ENCODE data around the gene BRAP. TPM values are rescaled to one million over a fixed set of nuclear protein-coding genes. Genes with fewer than 3 reads are reported as not detected.
A peak's percentile ranks its signal among the peaks of the same experiment; 100 is the strongest.

The BRAP gene
- polyA plus RNA-seq, 1 donor (not counting 4 experiments of a cell fraction or from before 2014, with no cell fraction given), result 19.5 TPM

GRCh38 chr12:111677186-111677585 is 8.6 kb downstream of the BRAP start:
- dilution Hi-C loops (cut with MboI; ENCODE audit: extremely low pct_ligation_motif_present, low sequenced_read_pairs), result no loop called here
- H3K27ac ChIP-seq (ENCODE audit: control insufficient read depth, insufficient read depth, low read length), result no peak overlapping the region
- DNase-seq (ENCODE audit: low read depth, low spot score), result no peak
- no peak overlapping the region for H3K4me2 ChIP-seq (ENCODE audit: control insufficient read depth, extremely low read depth, insufficient read depth, low read depth, low read length)
- TF ChIP-seq, protein P1, sequence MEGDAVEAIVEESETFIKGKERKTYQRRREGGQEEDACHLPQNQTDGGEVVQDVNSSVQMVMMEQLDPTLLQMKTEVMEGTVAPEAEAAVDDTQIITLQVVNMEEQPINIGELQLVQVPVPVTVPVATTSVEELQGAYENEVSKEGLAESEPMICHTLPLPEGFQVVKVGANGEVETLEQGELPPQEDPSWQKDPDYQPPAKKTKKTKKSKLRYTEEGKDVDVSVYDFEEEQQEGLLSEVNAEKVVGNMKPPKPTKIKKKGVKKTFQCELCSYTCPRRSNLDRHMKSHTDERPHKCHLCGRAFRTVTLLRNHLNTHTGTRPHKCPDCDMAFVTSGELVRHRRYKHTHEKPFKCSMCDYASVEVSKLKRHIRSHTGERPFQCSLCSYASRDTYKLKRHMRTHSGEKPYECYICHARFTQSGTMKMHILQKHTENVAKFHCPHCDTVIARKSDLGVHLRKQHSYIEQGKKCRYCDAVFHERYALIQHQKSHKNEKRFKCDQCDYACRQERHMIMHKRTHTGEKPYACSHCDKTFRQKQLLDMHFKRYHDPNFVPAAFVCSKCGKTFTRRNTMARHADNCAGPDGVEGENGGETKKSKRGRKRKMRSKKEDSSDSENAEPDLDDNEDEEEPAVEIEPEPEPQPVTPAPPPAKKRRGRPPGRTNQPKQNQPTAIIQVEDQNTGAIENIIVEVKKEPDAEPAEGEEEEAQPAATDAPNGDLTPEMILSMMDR (optimal IDR thresholded peaks at IDR 0.05 in 1 of 3, IDR thresholded peaks at IDR 0.05 in 1 of 3, conservative IDR thresholded peaks at IDR 0.05 in 1 of 3; ENCODE audit: extremely low read depth in 1 of 3, insufficient read depth in 2 of 3, low read length in 3 of 3), result no peak
- no peak for TF ChIP-seq EZH2 (IDR thresholded peaks at IDR 0.05; ENCODE audit: low read length)
- no peaks in the 10 kb centered on the region for H3K79me2 ChIP-seq (ENCODE audit: control insufficient read depth, insufficient read depth, low read length)
- no peak overlapping the region for H3K9ac ChIP-seq (ENCODE audit: control insufficient read depth, extremely low read depth, insufficient read depth, low read length)
- no peaks in the 10 kb centered on the region for H3K9me1 ChIP-seq (ENCODE audit: control insufficient read depth, extremely low read depth, insufficient read depth, low read length)
- H3K4me3 ChIP-seq (ENCODE audit: control insufficient read depth in 2 of 3, extremely low read depth in 1 of 3, insufficient read depth in 2 of 3, low read depth in 1 of 3, low read length in 3 of 3), result no peak overlapping the region
- no peaks in the 10 kb centered on the region for H4K20me1 ChIP-seq (ENCODE audit: control insufficient read depth, extremely low read depth, insufficient read depth, low read length)
- no peaks in the 10 kb centered on the region for H3K4me1 ChIP-seq (ENCODE audit: control insufficient read depth, extremely low read depth, insufficient read depth, low read length)
- no peaks in the 10 kb centered on the region for H3K9me3 ChIP-seq (ENCODE audit: control insufficient read depth, low read depth, low read length)
- H3K36me3 ChIP-seq (ENCODE audit: control insufficient read depth in 2 of 2, extremely low read depth in 1 of 2, insufficient read depth in 2 of 2, low read length in 2 of 2), result peaks cover 24 to 32% of the 10 kb centered on the region in 2 experiments
- no peak for FAIRE-seq
- no peak overlapping the region for H2AFZ ChIP-seq (ENCODE audit: control insufficient read depth, low read length)
- H3K27me3 ChIP-seq (ENCODE audit: control insufficient read depth, extremely low read depth, insufficient read depth, low read length), result no peaks in the 10 kb centered on the region

DNA sequence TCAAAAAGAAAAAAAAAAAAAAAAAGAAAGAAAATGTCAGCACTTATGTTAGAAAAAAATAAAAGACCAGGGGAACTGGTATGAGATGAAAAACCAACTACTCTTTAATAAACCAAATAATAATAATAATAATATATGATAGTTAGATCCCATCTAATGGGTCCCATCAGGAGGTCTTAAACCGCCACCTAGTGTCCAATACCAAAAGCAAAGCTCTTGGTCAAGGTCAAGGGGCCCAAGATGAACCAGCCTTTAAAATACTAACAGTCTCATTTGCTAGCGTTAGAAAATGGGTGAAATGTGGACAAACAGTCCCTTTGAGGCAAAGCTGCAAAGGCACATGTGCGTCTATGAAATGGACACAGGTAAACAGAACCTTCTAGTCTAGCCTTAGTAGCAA is 12.3 kb downstream of the BRAP start:
- no peak for DNase-seq (ENCODE audit: low read depth, low spot score)

More for the DNA sequence above, 12.3 kb downstream of the BRAP start:
- dilution Hi-C loops (cut with MboI; ENCODE audit: extremely low pct_ligation_motif_present, low sequenced_read_pairs), result no loop called here
- no peaks in the 10 kb centered on the region for H3K4me1 ChIP-seq (ENCODE audit: control insufficient read depth, extremely low read depth, insufficient read depth, low read length)
- H3K4me2 ChIP-seq (ENCODE audit: control insufficient read depth, extremely low read depth, insufficient read depth, low read depth, low read length), result no peak overlapping the region
- no peaks in the 10 kb centered on the region for H3K27me3 ChIP-seq (ENCODE audit: control insufficient read depth, extremely low read depth, insufficient read depth, low read length)
- H2AFZ ChIP-seq (ENCODE audit: control insufficient read depth, low read length), result no peak overlapping the region
- no peak for FAIRE-seq
- no peaks in the 10 kb centered on the region for H3K9me3 ChIP-seq (ENCODE audit: control insufficient read depth, low read depth, low read length)
- no peaks in the 10 kb centered on the region for H4K20me1 ChIP-seq (ENCODE audit: control insufficient read depth, extremely low read depth, insufficient read depth, low read length)
- H3K27ac ChIP-seq (ENCODE audit: control insufficient read depth, insufficient read depth, low read length), result no peak overlapping the region
- no peak overlapping the region for H3K9ac ChIP-seq (ENCODE audit: control insufficient read depth, extremely low read depth, insufficient read depth, low read length)
- H3K79me2 ChIP-seq (ENCODE audit: control insufficient read depth, insufficient read depth, low read length), result no peaks in the 10 kb centered on the region
- no peak overlapping the region for H3K4me3 ChIP-seq (ENCODE audit: control insufficient read depth in 2 of 3, extremely low read depth in 1 of 3, insufficient read depth in 2 of 3, low read depth in 1 of 3, low read length in 3 of 3)
- TF ChIP-seq, protein P1 (optimal IDR thresholded peaks at IDR 0.05 in 1 of 3, IDR thresholded peaks at IDR 0.05 in 1 of 3, conservative IDR thresholded peaks at IDR 0.05 in 1 of 3; ENCODE audit: extremely low read depth in 1 of 3, insufficient read depth in 2 of 3, low read length in 3 of 3), result peak; percentile 30 to 34 (median 30)
- no peak for TF ChIP-seq EZH2 (IDR thresholded peaks at IDR 0.05; ENCODE audit: low read length)
- peaks cover 24 to 30% of the 10 kb centered on the region in 2 experiments for H3K36me3 ChIP-seq (ENCODE audit: control insufficient read depth in 2 of 2, extremely low read depth in 1 of 2, insufficient read depth in 2 of 2, low read length in 2 of 2)
- H3K9me1 ChIP-seq (ENCODE audit: control insufficient read depth, extremely low read depth, insufficient read depth, low read length), result no peaks in the 10 kb centered on the region

Measured in keratinocyte (primary cell).